Measurements from ENCODE around the gene PACC1. TPM values are rescaled to one million over a fixed set of nuclear protein-coding genes. Genes with fewer than 3 reads are reported as not detected.

The PACC1 gene
- total RNA-seq, 2 donors from 2014 or later, result 17.3 to 27.4 TPM

DNA sequence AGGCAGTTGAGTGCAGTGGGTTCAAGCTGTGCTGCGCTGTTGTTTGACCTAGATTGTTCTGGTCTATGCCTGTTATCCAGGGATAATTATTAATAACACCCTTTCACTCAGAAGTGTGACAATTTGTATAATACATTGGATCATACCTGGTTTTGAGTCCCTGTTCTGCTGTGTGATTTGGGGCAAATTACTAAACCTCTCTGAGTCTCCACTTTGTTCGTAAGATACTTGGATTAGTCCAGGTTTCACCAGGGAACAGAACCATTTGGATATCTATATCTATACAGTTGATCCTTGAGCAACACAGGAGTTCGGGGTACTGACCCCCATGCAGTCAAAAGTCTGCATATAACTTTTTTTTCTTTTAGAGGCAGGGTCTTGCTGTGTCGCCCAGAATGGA lies 20.3 kb upstream of the PACC1 start:
- peaks cover 8% of the 10 kb centered on the region for H3K4me1 Mint-ChIP-seq
- Histone ChIP-seq H3K4me1 (ENCODE audit: control insufficient read depth, insufficient read depth, low read length) (no peaks in the 10 kb centered on the region), H3K36me3 (ENCODE audit: control insufficient read depth, insufficient read depth, low read length) (no peaks in the 10 kb centered on the region), H3K9ac (ENCODE audit: extremely low read depth, low read length, poor library complexity, severe bottlenecking) (no peak overlapping the region), H3K27me3 (ENCODE audit: control insufficient read depth, insufficient read depth, low read length, poor library complexity, severe bottlenecking) (no peaks in the 10 kb centered on the region), H3K4me3 (ENCODE audit: low read length) (no peak overlapping the region), H3K27ac (ENCODE audit: low read depth, low read length) (no peak overlapping the region), H3K9me3 (ENCODE audit: control insufficient read depth, low read length) (no peaks in the 10 kb centered on the region)
- no peak overlapping the region for H3K27ac Mint-ChIP-seq
- peaks cover under 1% of the 10 kb centered on the region for H3K27me3 Mint-ChIP-seq (ENCODE audit: insufficient read depth)
- no peak for DNase-seq
- TF ChIP-seq, protein P1, sequence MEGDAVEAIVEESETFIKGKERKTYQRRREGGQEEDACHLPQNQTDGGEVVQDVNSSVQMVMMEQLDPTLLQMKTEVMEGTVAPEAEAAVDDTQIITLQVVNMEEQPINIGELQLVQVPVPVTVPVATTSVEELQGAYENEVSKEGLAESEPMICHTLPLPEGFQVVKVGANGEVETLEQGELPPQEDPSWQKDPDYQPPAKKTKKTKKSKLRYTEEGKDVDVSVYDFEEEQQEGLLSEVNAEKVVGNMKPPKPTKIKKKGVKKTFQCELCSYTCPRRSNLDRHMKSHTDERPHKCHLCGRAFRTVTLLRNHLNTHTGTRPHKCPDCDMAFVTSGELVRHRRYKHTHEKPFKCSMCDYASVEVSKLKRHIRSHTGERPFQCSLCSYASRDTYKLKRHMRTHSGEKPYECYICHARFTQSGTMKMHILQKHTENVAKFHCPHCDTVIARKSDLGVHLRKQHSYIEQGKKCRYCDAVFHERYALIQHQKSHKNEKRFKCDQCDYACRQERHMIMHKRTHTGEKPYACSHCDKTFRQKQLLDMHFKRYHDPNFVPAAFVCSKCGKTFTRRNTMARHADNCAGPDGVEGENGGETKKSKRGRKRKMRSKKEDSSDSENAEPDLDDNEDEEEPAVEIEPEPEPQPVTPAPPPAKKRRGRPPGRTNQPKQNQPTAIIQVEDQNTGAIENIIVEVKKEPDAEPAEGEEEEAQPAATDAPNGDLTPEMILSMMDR (conservative IDR thresholded peaks at IDR 0.05), result no peak
- no peak overlapping the region for H3K4me3 Mint-ChIP-seq
- H3K9me3 Mint-ChIP-seq, result no peaks in the 10 kb centered on the region
- H3K36me3 Mint-ChIP-seq (ENCODE audit: low read depth), result no peaks in the 10 kb centered on the region
- WGBS, 2 experiments (ENCODE audit: insufficient coverage in 1 of 2, insufficient read length in 1 of 2), result 94 to 95% methylated on average over 3 to 4 of the region's 4 CpGs

DNA sequence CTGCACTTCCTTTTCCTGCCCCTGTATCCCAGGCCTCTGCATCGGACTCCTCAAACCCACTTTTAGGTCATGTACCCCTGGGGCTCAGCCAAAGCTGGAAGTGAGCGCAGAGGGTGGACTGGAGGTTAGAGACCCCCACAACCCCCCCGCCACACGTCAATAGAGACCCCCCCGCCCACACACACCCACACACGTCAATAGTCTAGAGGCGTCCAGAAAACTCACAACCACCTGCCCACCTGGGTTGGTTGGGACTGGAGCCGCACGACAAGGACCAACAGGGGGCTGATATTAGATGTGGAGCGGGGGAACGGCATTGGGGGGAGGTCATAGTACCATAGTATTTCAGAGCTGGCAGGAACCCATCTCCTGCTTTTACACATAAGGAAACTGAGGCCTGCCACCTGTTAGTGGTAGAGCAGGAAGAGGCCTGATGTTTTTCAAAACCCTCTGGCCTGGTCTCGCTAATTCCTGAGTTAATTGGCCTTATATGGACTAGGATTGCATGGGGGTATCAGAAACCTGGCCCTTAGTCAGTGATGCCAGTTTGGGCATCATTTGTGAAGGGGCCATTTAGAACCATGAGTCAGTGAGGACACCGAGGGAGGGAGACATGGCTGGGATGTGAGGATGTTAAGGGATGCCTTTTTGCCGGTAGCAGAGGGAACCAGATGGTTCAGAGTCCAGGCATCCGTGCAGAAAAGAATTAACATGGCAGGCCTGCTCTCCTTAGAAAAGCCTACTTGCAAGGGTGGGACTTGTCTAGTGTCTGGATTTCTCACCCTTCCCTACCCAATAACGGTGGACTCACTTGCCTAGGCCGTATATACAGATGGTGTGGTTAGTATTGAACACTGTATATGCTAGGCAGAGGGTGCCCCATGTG lies 19.1 kb upstream of the PACC1 start:
- no peaks in the 10 kb centered on the region for H3K27me3 ChIP-seq (ENCODE audit: control insufficient read depth, insufficient read depth, low read length, poor library complexity, severe bottlenecking)
- H3K36me3 ChIP-seq (ENCODE audit: control insufficient read depth, insufficient read depth, low read length), result no peaks in the 10 kb centered on the region
- DNase-seq, result no peak
- Mint-ChIP-seq H3K9me3 (no peaks in the 10 kb centered on the region), H3K36me3 (ENCODE audit: low read depth) (no peaks in the 10 kb centered on the region), H3K27ac (no peak overlapping the region), H3K4me3 (peak overlapping the region; percentile 73), H3K27me3 (ENCODE audit: insufficient read depth) (peaks cover 7% of the 10 kb centered on the region), H3K4me1 (peaks cover 11% of the 10 kb centered on the region)
- H3K4me3 ChIP-seq (ENCODE audit: low read length), result peak overlapping the region; percentile 86
- TF ChIP-seq, protein P1 (conservative IDR thresholded peaks at IDR 0.05), result no peak
- no peak overlapping the region for H3K27ac ChIP-seq (ENCODE audit: low read depth, low read length)
- WGBS, 2 experiments (ENCODE audit: insufficient coverage in 1 of 2, insufficient read length in 1 of 2), result 77 to 85% methylated on average over 10 to 14 of the region's 17 CpGs
- H3K4me1 ChIP-seq (ENCODE audit: control insufficient read depth, insufficient read depth, low read length), result no peaks in the 10 kb centered on the region
- H3K9ac ChIP-seq (ENCODE audit: extremely low read depth, low read length, poor library complexity, severe bottlenecking), result peak overlapping the region; percentile 11
- H3K9me3 ChIP-seq (ENCODE audit: control insufficient read depth, low read length), result no peaks in the 10 kb centered on the region

DNA sequence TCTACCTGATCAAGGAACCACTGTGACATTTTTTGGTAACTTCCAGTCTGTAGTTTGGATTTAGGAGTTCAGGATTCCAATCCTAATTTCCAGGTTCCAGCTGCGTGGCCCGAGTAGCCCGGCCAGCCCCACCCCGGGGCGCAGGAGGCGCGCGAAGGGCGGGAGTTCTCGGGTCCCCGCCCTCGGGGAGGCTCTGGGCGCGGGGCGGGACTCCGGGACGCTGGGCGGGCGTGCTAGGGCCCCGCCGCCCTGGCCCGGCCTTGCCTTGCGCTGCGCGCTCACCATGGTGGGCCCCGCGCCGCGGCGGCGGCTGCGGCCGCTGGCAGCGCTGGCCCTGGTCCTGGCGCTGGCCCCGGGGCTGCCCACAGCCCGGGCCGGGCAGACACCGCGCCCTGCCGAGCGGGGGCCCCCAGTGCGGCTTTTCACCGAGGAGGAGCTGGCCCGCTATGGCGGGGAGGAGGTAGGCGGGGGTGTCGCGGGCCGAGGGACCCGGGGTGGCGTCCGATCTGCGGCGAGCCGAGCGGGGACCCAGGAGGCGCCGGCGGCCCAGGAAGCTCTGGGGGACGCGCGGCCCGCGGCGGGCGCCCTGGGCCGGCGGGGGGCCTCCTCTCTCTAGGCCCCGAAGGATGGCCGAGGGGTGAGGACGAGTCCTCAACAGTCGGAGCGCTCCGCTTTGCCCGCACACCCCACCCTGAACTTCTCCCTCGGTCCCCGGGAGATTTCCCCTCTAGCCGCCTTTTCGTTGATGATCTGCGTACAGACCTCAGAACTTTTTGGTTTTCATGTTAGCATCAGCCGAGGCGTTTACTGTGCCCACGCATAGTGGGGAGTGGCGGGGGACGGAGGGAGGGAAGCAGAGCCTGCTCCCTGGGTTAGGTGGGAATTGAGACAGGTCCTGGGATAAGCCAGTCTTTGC lies 18.2 kb upstream of the PACC1 start, which contains the start of gene NENF:
Gene NENF (plus strand): TSS at position 260 of the 916 bp plus-strand sequence. CDS start 24 bp downstream, at position 284.
- H3K4me3 ChIP-seq (ENCODE audit: low read length), result peak within 1 kb of the TSS; percentile 86
- no peaks in the 10 kb centered on the region for H3K4me1 ChIP-seq (ENCODE audit: control insufficient read depth, insufficient read depth, low read length)
- Mint-ChIP-seq H3K9me3 (no peaks in the 10 kb centered on the region), H3K4me3 (peak within 1 kb of the TSS; percentile 73), H3K4me1 (peaks cover 11% of the 10 kb centered on the region), H3K36me3 (ENCODE audit: low read depth) (no peaks in the 10 kb centered on the region), H3K27me3 (ENCODE audit: insufficient read depth) (peaks cover 7% of the 10 kb centered on the region), H3K27ac (no peak within 1 kb of the TSS)
- DNase-seq, result peak; percentile 86
- no peaks in the 10 kb centered on the region for H3K27me3 ChIP-seq (ENCODE audit: control insufficient read depth, insufficient read depth, low read length, poor library complexity, severe bottlenecking)
- H3K9ac ChIP-seq (ENCODE audit: extremely low read depth, low read length, poor library complexity, severe bottlenecking), result peak within 1 kb of the TSS; percentile 11
- no peak within 1 kb of the TSS for H3K27ac ChIP-seq (ENCODE audit: low read depth, low read length)
- WGBS, 2 experiments (ENCODE audit: insufficient coverage in 1 of 2, insufficient read length in 1 of 2), result 1 to 4% methylated on average over 28 to 86 of the region's 86 CpGs
- no peaks in the 10 kb centered on the region for H3K9me3 ChIP-seq (ENCODE audit: control insufficient read depth, low read length)
- H3K36me3 ChIP-seq (ENCODE audit: control insufficient read depth, insufficient read depth, low read length), result no peaks in the 10 kb centered on the region
- TF ChIP-seq, protein P1 (conservative IDR thresholded peaks at IDR 0.05), result no peak

Data from endodermal cell (in vitro differentiated cells).